T-helper 1 cell treated with Interleukin-12 subunit alpha and Interleukin-12 subunit beta and Interleukin-4 antibody, amounts not matched to agents 30 ng/mL and 1 ng/mL, for 36 hours (primary cell): Measurements from ENCODE around the gene CGB5. TPM values are rescaled to one million over a fixed set of nuclear protein-coding genes. Genes with fewer than 3 reads are reported as not detected.

ENCODE experiments used
- intact Hi-C: fragments of 100-400 bp; cut with micrococcal nuclease; formaldehyde crosslinking; loops from one replicate; pipeline ENCODE4 v1.15.1; 2024
- total RNA-seq: library from RNA; stranded (reverse); gene quantifications from 2 replicates; pipeline ENCODE4 v1.2.3, GENCODE V29; 2022

The CGB5 gene
- total RNA-seq, 1 donor from 2014 or later, result not detected

DNA sequence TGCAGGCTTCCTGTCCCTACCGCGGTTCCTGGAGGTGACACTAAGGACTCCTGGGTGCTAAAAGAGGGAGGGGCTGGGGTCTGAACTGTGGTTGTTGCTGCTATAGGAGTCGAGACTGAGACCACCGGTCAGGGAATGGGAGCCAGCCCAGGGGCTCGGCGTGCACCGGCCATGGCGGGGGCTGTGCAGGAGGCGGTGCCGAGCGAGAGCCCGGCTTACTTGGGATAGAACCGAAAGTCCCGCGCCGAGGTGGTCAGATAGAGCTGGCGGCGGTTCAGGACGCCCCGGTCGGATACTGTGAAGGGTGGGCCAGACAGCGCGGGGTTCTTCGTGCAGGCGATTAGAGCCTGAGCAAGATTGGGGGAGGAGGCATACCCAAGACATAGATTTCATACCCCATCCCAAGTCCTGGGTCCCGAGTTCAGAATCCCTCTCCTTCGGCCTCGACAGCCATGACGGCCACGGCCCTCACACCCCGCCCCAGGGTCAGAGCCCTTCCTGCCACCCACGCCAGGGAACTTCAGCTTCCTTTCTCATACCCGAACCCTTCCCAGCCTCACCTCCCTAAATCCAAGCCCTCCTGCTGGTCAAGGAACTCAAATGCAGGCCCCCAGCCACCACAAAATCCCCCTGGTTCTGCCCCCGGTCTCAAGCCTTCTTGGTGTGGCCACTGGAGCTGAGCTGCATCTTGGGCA, 13.4 kb downstream of the CGB5 start:
- intact Hi-C loops, result loop anchor here (5.0 kb wide), 1 partner anchor 40 kb away; the partner anchor contains the start of gene LHB

DNA sequence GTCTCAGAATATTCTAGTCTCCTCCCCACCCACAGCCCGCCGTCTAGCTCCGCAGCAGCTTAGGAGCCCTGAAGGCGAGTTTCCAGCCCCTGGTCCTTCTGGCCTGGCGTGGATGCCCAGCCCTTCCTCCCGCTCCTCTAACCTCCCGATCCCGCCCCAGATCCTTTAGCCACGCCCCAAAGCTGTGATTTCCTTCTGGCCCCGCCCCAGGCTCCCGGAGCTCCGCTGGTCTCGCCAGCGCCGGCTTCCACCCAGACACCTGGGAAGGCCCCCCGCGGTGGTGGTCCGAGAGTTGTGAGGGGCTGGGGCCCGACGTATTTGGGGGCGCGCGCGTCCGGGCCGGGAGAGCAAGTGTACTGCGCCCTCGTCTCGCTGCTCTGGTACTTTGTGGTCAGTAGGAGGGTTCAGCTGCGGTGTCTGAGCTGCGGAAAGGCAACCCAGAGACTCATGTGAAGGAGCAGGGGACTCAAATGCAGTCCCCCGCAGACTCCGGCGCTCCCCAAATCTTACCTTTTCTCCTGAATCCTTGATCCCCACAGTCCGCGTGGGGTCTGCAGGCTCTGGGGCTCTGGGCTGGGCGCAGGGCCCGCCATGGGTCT, 14.1 kb downstream of the CGB5 start, which contains the start of gene CGB7:
Gene CGB7, minus strand, starts transcription at position 114 of the 599 bp plus-strand sequence. CDS start 2,374 bp downstream, outside the sequence.
- intact Hi-C loops, result loop anchor here (5.0 kb wide), 1 partner anchor 40 kb away; the partner anchor contains the start of gene LHB

GRCh38 chr19:49058562-49058961, 14.9 kb downstream of the CGB5 start:
- intact Hi-C loops, result loop anchor here (5.0 kb wide), 1 partner anchor 41 kb away; the partner anchor contains the start of gene LHB

DNA sequence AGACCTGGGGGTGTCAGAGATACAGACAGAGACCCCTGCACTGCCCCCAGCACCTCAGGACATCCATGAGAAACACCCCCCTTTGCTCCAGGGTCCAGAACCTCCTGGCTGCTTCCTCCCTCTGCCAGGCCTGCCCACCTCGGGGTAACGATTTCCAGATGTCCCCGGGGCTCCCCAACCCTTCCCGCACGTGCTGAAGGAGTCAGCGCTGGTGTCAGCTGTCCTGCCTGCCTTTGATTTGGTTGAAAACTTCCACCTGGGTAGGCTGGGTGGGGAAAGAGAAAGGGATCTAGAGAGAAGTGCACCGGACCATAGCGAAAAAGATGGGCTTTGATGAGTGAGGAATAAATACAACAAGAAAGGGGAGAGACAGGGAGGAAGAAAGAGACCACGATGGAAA, 15.4 kb downstream of the CGB5 start:
- intact Hi-C loops, result loop anchor here (5.0 kb wide), 1 partner anchor 42 kb away; the partner anchor contains the start of gene LHB

DNA sequence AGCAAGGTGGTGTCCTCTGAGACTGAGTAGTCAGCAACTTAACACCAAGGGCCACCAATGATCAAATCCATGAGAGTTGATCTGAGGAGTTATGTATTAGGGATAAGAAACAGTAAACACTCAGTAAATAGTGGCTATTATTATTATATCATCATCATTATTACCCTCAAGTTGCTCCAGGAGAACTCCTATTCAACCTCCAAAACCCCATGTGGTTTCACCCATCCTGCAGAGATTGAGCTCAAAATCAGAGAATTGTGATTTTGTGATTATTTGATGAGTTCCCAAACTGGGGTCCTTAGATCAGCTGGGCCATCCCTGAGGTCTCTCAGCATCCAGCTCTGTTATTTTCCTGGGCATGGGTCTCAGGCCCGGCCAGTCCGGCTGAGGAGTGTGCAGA, 17.4 kb downstream of the CGB5 start:
- intact Hi-C loops, result no loop called here

- intact Hi-C loops, result no loop called here
Observed at GRCh38 chr19:49061445-49061844, 17.8 kb downstream of the CGB5 start.

- intact Hi-C loops, result no loop called here
Observed at GRCh38 chr19:49064029-49064629, 20.5 kb downstream of the CGB5 start.

DNA sequence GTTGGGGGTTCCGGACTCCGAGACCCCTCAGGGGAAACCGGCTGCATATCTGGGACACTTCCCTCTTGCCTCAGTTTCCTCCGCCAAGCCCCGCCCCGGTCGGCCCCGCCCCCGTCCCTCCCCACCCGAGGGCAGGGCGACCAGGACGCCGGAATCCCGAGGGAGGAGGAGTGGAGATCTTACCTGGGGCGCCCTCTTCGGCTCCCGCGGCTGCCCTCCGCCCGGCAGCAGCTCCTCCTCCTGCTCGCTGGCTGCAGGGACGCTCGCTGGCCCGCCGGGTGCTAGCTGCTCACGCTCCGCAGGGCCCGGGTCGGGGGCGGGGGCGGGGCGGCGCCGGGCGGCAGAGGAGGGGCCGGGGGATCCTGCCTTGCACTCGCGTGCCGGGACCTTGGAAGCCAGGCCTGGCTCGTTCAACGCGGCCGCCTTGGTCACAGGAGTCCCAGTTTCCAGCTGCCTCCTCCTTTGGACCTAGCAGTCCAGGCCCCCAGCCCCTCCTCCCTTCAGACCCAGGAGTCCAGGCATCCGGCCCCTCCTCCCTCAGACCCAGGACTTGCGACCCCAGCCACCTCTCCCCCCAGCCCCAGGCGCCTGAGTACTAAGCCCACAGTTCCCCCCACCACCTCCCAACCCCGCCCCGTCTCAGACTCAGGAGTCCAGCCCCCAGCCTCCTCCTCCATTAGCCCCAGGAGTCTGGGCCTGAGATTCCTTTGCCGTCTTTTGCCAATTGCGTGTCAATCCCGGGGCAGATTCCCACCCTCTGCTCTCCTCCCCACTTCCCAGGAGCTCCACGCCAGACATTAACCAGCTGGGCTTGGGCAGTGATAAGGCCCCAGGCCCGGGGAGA, 21.3 kb downstream of the CGB5 start, which contains the start of gene NTF4:
Gene NTF4, minus strand, starts transcription at position 51 of the 844 bp plus-strand sequence. CDS start 2,821 bp downstream, outside the sequence.
- intact Hi-C loops, result no loop called here

DNA sequence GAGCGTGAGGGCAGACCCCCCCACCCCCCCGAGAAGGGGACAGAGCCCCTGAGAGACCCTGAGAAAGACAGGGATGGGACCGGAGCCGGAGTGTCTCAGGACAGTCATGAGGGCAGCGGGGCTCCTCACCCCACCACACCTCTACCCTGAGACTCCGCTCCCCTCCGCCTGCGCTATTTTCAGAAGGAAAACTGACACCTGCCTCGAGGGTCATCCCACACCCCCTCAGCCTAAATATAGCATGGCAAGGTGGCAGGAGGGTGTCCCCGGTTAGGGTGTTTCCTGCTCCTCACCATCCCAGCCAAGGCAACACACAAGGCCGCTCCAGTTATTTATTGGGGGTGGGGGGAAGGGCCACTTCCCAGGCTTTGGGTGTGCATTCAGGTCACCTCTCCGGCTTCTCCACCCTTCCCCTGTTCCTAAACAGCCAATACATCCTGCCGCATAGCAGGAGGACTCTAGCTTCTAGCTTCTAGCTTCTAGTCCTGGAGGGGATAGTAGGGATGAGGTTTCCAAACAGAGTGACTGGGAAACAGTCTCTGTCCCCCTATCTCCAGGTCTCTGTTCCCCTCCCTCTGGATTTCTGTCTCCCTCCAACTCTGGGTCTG, 22.4 kb downstream of the CGB5 start:
- intact Hi-C loops, result no loop called here

- intact Hi-C loops, result no loop called here
Observed at GRCh38 chr19:49067554-49067953, 23.9 kb downstream of the CGB5 start.

GRCh38 chr19:49069026-49069425, 25.4 kb downstream of the CGB5 start:
- intact Hi-C loops, result no loop called here

- intact Hi-C loops, result no loop called here
Observed at GRCh38 chr19:49070416-49070815, 26.8 kb downstream of the CGB5 start.

DNA sequence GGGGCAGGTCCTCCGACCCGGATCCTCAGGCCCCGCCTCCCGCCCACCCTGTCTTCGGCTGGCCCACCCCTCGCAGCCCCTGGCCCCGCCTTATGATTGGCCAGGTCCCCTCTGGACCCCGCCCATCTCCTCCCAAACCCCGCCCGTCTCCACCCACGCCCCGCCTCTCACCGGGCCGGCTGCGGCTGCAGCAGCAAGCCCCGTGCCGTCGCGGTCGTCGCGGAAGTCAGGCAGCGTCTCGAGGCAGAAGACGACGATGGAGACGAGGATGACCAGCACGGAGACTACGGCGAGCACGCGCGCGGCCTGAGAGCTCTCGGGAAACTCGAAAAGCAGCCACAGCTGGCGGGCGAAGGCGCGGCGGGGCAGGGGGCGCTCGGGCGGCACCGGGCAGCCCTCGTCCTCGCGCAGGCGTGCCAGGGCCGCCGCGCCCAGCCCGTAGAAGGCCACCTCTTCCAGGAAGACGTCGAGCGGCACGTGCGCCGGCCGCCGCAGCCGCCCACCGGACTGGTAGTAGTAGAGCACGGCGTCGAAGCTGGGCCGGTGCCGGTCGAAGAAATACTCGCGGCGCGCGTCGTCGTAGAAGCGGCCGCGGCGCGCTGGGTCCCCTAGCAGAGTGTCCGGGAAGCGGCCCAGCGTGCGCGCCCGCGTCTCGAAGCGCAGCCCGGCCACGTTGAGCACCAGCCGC, 28.4 kb downstream of the CGB5 start:
- intact Hi-C loops, result no loop called here

- intact Hi-C loops, result no loop called here
Observed at GRCh38 chr19:49073514-49074378, 30.1 kb downstream of the CGB5 start.

- intact Hi-C loops, result loop anchor here (1.0 kb wide), 1 partner anchor 70 kb away; no protein-coding TSS in a partner anchor
Observed at GRCh38 chr19:49074869-49075268, 31.2 kb downstream of the CGB5 start.

- intact Hi-C loops, result no loop called here
Observed at GRCh38 chr19:49080392-49080791, 36.7 kb downstream of the CGB5 start.

- intact Hi-C loops, result no loop called here
Observed at GRCh38 chr19:49081273-49081672, 37.6 kb downstream of the CGB5 start.

DNA sequence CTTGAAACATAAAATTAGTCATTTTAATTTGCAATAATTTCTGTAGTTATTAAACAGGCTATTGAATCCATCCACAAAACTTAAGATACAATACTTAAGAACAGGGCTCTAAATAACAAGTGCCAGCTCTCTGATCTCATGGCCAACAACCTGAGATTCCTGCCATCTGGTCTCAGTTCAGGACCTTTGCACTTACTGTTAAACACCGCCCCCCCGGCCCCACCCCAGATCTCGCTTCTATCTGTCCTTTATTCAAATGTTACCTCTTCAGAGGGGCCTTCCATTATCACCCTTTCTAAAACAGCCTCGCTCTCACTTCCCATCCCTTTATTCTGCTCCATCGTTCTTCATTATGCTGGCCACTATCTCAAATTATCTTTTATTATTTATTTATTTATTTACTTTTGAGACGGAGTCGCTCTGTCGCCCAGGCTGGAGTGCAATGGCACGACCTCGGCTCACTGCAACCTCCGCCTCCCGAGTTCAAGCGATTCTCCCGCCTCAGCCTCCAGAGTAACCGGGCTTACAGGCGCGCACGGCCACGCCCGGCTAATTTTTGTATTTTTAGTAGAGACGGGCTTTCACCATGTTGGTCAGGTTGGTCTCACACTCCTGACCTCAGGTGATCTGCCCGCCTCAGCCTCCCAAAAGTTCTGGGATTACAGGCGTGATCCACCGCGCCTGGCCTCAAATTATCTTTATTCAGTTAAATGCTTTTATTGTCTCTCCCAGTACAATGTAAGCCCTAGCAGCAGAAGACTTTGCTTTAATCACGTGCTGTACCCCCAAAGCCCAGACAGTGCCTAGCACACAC, 40.8 kb downstream of the CGB5 start:
- intact Hi-C loops, result loop anchor here (1.0 to 5.0 kb wide), 11 partner anchors 13 to 783 kb away; partner anchors contain the start of genes C19orf73, CYTH2, FUZ and GYS1
